H4 (cell line): Measurements from ENCODE around the gene SLC6A20. TPM values are rescaled to one million over a fixed set of nuclear protein-coding genes. Genes with fewer than 3 reads are reported as not detected.

Experiments
- DNase-seq: peaks from one replicate; pipeline ENCODE4 v3.0.0-alpha.2; 2015; ENCODE audit warnings: low spot score
- total RNA-seq: library from RNA; depleted of rRNA; stranded (reverse); fragments of >200 nt; shearing (Covaris generic); gene quantifications from 2 replicates; pipeline ENCODE4 v1.2.3, GENCODE V29; 2014

Gene SLC6A20
- total RNA-seq, 1 experiment from 2014 or later, result not detected

- no peak for DNase-seq
Measured at GRCh38 chr3:45800611-45801010, 4.3 kb upstream of the SLC6A20 start.

- no peak for DNase-seq
Measured at GRCh38 chr3:45799586-45799985, 3.2 kb upstream of the SLC6A20 start.

GRCh38 chr3:45798034-45798433 lies 1.7 kb upstream of the SLC6A20 start:
- DNase-seq, result no peak

DNA sequence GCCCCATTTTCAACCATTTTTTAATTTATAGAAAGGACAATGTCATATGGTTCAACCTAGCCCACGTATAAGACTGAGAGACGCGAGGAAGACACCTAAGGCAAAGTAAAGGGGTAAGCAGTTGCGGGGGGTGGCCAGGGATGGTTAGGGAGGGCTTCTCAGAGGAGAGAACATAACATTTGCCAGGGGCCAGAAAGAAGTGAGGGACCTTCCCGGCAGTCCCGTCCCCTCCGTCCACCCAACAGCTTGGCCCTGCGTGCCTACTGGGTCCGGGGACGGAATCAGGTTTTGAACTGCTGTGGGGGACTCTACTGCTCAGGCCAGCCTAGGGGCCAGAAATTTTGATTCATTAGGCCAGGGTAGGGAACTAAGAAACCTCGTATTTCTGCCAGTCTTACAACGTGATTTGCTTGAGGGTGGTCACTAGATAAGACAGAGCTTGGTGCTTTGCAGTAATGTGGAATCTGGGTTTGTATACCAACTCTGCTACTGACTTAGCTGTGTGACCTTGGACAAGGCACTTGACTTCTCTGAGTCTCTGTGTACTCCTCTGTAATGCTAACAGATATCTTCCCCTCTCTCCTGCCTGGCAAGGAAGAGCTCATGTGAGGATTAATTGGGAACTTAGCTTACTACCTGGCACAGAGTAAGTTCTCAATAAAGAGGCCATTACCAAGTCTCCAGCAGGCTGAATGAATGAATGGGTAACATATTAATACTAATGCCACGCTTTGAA lies 734 bp upstream of the SLC6A20 start:
- no peak for DNase-seq

DNA sequence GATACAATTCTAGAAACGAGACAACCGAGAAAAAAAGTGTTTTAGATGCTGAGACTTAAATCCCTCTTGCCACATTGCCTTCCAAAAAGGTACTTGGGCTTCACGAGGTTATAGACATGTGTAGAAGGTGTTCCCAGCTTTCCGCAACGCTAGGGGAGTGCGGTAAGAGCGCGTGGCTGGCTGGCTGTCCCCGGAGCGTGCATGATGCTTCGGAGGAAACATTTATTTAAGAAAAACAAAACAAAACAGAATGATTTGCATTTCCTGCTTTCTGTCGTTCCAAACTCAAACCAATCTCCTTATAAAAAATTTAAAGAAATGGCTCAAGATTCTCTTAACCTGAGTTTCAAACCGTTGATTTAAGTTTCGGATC lies 841 bp downstream of the SLC6A20 start:
- DNase-seq, result no peak

GRCh38 chr3:45794660-45795059 lies 1.7 kb downstream of the SLC6A20 start:
- no peak for DNase-seq

DNA sequence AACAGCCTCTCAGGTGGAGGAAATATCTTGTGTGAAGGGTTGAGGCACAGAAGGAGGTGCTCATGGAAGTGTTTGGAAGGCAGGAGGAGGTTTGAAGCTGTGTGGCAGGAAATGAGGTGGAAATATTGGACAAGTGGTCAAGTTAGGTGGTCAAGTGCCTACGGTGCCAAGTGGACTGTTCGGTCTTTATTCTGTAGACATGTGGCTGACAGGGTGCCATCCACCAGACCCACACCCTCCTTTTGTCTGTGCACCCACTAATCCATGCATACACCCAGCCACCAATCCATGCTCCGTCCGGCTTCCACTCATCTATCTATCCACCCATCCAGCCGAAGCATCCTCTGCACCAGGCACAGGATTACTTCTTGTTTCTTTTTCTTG lies 2.2 kb downstream of the SLC6A20 start:
- DNase-seq, result no peak

DNA sequence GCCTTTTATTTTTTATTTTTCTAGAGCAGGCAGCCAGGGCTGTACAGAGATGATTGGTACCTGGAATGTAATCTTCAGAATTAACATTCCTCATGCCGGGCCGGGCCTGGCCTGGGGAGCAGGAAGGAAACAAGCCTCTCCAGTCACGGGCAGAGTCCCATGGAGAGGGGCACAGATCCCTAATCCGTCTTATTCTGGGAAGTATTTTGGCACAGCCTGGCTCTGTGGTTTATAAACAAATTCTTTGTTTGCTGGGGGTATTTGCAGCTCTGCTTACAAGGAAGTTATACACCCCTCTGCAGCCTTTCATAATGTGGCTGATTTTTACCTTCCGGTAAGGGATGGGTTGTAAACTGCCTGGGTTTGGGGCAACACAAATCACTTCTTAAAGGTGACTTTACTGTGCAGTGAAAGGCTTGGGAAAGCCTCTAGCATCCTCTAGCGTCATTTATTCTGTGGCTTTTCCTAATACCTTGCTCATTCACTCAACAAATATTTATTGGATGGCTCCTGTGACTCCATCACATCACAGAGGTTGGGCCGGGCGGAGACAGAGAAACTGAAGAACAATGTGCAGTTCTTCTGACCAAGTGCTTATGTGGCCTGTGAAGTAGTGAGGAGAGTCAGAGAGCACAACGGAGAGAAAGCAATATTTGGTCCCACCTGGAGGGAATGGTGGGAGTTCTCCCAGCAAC lies 2.7 kb downstream of the SLC6A20 start:
- DNase-seq, result peak; percentile 6

DNA sequence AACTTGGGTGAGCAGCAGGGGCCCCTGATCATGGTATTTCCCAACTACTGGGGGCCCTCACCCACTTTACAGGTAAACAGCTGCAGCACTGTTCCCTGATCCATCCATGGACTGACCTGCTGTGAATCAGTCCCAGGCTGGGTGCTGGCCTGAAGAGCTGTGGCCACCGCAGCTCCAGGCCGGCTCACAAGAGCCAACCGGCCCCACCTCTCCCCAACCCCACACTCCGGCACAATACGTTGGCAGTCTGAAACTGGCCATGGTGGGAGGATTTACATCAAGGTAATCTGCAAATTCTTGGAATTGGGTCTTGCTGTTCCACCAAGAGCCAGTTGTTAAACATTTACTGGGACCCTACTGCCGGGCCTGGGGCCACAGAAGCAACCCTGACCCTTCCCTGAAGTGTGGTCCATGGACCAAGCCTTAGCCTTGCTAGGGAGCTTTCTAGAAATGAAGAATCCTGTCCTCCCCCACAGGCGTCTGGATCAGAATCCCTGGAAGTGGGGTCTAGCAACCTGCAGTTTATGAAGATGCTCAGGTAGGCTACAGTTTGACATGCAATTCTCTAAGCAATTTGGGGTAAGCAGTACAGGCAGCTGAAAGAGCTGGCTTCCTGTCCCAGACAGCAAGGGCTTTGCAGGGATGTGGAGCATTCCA lies 3.7 kb downstream of the SLC6A20 start:
- DNase-seq, result no peak

DNA sequence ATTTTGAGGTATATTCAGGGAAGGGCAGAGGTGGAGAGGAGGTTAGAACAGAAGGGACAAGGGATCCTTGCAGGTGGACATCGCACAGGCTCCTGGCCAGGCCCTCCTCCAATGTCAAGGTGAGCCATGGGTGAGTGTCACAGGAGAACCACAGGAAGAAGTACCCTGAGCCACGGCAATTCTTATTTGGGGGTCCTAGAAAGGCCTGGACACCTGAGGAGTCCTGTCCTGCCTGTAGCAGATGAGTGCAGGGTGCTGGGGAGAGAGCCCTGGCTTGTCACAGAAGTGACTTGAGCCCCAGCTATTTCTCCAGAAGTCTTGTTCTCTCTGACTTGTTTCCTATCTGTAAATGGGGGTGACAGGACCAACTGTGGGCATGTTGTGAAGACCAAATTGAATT lies 4.3 kb downstream of the SLC6A20 start:
- no peak for DNase-seq

DNA sequence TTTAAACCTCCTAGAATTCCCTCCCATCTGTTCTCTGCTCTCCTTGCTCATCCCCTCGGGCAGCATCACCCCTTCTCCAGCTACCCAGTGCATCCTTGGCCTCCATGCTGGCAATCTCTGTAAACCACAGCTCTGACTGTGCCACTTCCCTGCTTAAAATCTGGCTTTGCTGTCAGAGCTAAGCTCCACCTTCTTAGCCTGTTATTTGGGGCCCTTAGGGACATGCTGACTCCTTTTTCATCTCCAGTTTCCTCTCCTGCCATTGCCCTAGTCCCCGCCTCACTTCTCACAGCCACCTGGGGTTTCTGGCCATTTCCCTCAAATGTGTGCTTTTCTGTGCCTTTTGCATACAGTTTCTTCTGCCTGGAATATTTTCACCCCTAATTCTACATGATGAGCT lies 5.7 kb downstream of the SLC6A20 start:
- DNase-seq, result no peak

GRCh38 chr3:45789235-45789812 lies 7.0 kb downstream of the SLC6A20 start:
- DNase-seq, result no peak

DNA sequence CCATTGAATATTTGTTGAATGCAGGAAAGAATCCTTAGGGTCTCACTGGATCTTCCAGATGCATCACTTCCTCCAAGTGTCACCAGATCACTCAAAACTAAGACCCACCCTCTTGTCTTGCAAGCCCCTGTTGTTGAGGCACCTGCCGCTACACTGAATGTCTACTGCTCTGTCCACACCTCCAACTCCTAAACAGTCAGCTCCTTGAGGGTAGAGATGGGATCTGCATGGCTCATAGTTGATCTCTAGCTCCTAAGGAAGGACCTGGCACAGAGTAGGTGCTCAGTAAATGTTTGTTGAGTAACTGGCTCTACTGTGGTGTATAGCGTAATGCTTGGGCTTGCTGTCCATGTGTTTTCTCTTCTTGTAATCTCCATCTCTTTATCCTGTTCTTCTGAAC lies 8.8 kb downstream of the SLC6A20 start:
- DNase-seq, result no peak

DNA sequence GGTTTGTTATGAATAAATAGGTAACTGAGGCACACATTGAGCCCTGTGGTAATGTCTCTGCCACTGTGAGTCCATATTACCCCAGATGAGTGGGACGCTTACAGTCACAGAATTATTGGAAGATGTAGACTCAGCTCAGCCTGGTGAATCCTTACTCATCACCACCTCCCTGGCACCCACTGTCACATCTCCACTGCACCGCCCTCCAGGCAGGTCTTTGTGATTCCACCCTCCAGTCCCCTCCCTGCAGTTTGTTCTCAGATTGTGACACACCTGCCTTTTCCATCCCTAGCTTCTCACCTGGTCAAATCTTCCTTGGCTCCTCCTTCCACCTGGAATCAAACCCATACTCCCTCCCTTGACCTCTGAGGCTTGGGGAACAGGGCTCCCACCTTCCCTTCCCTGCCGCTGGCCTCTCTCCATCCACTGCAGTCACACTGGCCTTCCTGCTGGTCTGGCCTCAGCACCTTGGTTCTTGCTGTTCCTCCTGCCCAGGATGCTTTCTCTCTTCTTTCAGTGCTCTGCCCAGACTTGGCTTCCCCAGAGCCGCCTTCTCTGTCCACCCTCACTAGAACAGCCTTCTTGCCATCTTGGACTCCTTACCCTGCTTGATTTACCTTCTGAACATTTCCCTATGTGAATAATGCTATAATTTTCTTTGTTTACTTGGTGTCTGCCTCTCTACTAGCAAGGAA lies 9.4 kb downstream of the SLC6A20 start:
- no peak for DNase-seq

DNA sequence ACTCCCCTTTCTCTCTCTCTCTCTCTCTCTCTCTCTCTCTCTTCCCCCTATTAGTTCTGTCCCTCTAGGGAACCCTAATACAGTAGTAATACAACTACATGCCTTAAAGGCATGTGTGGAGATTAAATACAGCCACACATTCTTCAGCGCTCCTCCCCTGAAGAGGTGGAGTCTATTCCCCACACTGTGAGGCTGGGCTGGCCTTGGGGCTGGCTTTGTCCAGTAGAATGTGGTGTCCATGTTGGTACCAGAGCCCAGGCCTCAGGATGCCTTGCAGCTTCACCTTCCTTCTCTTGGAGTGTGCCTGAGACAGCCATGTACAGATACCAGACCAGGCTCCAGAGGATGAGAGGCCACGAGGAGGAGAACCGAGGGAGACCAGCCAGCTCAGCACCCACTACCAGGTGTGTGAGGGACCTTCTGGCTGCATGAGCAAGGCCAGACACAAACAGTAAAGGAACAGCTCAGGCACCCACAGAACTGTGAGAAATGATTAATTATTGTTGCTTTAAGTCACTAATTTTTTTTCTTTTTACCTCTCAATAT lies 10.7 kb downstream of the SLC6A20 start:
- DNase-seq, result no peak

GRCh38 chr3:45783667-45784066 lies 12.7 kb downstream of the SLC6A20 start:
- no peak for DNase-seq

GRCh38 chr3:45782381-45782780 lies 14.0 kb downstream of the SLC6A20 start:
- no peak for DNase-seq

DNA sequence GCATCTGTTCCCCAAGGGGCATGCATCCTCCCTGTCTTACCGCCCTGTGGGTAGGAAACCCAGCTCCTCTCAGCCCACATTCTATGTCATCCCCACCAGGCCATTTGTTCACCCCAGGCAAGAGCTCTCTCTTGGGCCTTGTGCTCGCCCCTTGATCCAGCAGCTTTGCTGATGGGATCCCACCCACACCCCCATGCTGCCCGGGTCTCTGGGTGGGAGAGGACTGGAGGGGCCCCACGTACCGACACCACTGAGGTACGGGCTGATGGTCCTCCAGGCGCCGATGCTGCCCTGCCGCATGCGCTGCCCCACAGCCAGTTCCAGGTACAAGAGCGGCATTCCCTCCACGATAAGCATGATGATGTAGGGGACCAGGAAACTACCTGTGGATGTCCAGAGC lies 14.5 kb downstream of the SLC6A20 start:
- DNase-seq, result no peak

- no peak for DNase-seq
Measured at GRCh38 chr3:45781271-45781670, 15.1 kb downstream of the SLC6A20 start.

DNA sequence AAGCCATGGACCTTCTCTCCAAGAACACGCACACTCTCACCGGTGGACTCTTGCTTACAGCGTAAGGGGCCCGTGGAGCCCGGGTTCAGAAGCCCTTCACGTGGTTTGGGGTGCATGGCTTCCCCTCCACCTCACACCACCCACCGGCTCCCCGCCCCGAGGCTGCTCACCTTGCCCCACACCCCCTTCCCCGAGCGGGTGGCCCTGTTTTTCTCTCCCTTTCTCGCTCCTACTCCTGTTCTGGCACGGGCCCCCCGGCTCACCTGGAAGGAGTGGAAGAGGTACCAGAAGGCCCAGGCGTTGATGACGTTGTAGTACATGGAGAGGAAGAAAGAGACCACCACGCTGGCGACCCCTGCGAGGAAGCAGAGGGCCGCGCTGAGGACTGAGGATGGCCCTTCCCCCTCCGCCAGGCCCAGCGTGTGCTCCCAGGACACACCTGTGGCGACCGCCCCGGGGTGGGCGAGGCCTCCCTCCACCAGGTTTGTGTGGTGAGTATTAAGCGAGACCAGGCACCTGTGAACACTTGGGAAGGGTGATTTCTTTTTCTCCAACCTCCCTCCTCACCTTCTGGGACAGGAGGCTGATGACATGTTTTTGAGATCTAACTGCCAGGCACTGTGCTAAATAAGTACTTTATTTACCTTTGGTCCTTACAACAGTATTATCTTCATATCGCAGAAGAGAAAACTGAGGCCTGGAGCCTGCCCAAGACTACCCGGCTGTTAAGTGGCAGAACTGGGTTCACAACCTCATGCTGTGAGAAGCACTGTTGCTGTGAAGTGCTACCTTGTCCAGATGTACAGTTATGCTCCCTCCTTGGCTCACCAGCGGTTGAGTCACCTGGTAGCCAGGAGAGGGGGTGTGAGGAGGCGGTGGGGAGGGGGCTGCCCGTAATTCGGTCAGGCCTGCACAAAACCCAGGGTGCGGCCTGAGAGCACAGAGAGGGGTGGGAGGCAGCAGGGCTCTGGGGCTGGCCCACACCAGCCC lies 16.3 kb downstream of the SLC6A20 start:
- no peak for DNase-seq

- no peak for DNase-seq
Measured at GRCh38 chr3:45778761-45779201, 17.6 kb downstream of the SLC6A20 start.
